HL-60 (cell line): Measurements from ENCODE around the gene ABCD3.
"Not testable (repeated sequence)": the region's sequence is repeated elsewhere in the genome, so short reads cannot be mapped to it uniquely, and the experiment has no call there.

Source experiments
- DNase-seq, 2 experiments: peaks; one replicate each; pipeline ENCODE4 v3.0.0-alpha.2; 2010 to 2020; ENCODE audit warnings: low read depth in 1 of 2, low spot score in 1 of 2
- H3K27ac ChIP-seq: fragments of 250-450 bp; sonication (Bioruptor Pico); replicated peaks from 2 replicates; pipeline ENCODE4 v1.5.1; 2020; ENCODE audit warnings: mild to moderate bottlenecking, moderate library complexity
- H3K27me3 ChIP-seq: fragments of 250-450 bp; sonication (Bioruptor Pico); 2 replicates; pipeline ENCODE4 v1.5.1; 2021; ENCODE audit warnings: mild to moderate bottlenecking, moderate library complexity; ENCODE audit not compliant: insufficient read depth, poor library complexity, severe bottlenecking
- H3K4me3 ChIP-seq: replicated peaks from 2 replicates; pipeline ENCODE4 v1.5.1; 2011; ENCODE audit warnings: mild to moderate bottlenecking, control low read depth, low read length; ENCODE audit not compliant: insufficient read depth
- GABPA ChIP-seq: IDR thresholded peaks from 2 replicates; pipeline ENCODE4 v1.6.1; 2012; ENCODE audit warnings: low read depth
- POLR2AphosphoS5 ChIP-seq: IDR thresholded peaks from 2 replicates; pipeline ENCODE4 v1.6.1; 2012; ENCODE audit warnings: low read depth
- SPI1 ChIP-seq: IDR thresholded peaks from 2 replicates; pipeline ENCODE4 v1.6.1; 2012; ENCODE audit warnings: low read depth, mild to moderate bottlenecking, borderline replicate concordance
- TF ChIP-seq, protein P1 (sequence below): IDR thresholded peaks from 2 replicates; pipeline ENCODE4 v1.6.1; 2012; ENCODE audit warnings: low read depth; ENCODE audit not compliant: insufficient replicate concordance
- TF ChIP-seq, protein P2 (sequence below): IDR thresholded peaks from one replicate; pipeline ENCODE4 v1.5.1; 2011; ENCODE audit warnings: low read length, control low read depth, inconsistent platforms; ENCODE audit not compliant: insufficient read depth

The ABCD3 gene

DNA sequence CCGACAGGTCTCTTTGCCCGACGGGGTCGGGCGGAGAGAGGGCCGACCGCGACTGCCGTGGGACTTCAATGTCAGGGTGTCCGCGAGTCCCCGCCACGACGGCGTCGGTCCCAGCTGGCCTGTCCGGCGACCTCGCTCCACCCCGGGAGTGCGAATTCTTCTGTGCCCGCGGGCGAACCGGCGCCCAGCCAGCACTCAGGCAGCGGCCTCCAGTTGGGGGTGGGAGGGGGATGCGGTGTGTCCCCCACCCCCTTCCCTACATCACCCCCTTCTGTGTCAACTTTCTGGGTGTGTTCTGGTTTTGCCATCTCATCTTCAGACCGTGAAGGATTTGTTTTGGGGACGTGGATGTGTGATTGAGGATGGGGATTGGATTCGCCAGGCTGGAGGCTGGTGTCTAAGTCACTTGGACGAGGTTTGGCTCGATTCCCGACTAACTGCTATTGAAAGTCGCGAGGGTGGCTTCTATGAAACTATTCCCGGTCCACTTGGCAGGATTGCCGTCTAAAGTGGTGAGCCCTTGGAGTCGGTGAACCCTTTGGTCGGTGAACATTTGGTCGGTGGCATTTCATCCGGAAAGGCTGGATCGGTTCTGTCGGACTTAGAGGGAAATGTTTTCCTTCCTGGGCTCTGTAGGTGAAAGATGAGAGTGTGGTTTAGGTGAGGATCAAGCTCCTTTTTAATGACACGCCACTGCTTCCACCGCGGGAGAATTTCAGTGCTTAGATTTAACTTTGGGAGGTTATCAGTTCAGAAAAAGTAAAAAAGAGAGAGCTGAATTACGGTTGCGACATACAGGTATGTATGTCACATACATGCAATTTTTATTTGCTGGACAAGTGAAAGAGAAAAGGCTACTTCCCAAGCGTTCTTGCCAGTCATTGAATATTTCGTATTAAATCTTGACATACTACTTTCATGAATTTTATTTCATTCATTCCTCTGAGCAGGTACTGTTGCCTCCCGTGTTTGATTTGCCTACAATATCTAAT is 771 bp downstream of the ABCD3 start:
- Histone ChIP-seq H3K4me3 (peak overlapping the region; percentile 92), H3K27me3 (no peaks in the 10 kb centered on the region), H3K27ac (peak overlapping the region; percentile 76)
- no peak for TF ChIP-seq POLR2AphosphoS5
- no peak for TF ChIP-seq GABPA
- TF ChIP-seq, protein P1, sequence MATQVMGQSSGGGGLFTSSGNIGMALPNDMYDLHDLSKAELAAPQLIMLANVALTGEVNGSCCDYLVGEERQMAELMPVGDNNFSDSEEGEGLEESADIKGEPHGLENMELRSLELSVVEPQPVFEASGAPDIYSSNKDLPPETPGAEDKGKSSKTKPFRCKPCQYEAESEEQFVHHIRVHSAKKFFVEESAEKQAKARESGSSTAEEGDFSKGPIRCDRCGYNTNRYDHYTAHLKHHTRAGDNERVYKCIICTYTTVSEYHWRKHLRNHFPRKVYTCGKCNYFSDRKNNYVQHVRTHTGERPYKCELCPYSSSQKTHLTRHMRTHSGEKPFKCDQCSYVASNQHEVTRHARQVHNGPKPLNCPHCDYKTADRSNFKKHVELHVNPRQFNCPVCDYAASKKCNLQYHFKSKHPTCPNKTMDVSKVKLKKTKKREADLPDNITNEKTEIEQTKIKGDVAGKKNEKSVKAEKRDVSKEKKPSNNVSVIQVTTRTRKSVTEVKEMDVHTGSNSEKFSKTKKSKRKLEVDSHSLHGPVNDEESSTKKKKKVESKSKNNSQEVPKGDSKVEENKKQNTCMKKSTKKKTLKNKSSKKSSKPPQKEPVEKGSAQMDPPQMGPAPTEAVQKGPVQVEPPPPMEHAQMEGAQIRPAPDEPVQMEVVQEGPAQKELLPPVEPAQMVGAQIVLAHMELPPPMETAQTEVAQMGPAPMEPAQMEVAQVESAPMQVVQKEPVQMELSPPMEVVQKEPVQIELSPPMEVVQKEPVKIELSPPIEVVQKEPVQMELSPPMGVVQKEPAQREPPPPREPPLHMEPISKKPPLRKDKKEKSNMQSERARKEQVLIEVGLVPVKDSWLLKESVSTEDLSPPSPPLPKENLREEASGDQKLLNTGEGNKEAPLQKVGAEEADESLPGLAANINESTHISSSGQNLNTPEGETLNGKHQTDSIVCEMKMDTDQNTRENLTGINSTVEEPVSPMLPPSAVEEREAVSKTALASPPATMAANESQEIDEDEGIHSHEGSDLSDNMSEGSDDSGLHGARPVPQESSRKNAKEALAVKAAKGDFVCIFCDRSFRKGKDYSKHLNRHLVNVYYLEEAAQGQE: no peak
- TF ChIP-seq, protein P2, sequence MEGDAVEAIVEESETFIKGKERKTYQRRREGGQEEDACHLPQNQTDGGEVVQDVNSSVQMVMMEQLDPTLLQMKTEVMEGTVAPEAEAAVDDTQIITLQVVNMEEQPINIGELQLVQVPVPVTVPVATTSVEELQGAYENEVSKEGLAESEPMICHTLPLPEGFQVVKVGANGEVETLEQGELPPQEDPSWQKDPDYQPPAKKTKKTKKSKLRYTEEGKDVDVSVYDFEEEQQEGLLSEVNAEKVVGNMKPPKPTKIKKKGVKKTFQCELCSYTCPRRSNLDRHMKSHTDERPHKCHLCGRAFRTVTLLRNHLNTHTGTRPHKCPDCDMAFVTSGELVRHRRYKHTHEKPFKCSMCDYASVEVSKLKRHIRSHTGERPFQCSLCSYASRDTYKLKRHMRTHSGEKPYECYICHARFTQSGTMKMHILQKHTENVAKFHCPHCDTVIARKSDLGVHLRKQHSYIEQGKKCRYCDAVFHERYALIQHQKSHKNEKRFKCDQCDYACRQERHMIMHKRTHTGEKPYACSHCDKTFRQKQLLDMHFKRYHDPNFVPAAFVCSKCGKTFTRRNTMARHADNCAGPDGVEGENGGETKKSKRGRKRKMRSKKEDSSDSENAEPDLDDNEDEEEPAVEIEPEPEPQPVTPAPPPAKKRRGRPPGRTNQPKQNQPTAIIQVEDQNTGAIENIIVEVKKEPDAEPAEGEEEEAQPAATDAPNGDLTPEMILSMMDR: no peak
- DNase-seq: peak in 1 of 2 experiments; percentile 12

DNA sequence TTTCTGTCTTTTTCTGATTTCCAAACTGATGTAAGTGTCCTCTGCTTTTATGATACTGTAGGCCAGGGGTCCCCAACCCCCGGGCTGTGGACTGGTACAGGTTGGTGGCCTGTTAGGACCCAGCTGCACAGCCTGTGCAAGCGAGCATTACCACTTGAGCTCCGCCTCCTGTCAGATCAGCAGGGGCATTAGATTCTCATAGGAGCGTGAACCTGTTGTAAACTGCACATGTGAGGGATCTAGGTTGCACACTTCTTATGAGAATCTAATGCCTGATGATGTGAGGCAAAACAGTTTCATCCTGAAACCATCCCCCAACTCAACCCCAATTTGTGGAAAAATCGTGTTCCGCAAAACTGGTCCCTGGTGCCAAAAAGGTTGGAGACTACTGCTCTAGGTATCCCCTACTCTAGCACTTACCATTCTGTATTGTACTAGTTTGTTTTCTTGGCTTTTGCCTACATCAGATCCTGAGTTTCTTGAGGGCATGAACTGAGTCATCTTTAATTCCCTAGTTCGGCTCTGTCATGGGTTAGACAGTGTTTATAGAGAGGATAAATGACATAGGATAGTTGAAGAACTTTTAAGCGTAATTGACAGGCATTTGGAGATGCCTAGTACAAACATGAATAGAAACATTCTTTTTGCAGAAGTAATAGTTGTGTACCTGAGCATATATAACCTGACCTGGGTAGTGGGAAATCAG is 4.1 kb downstream of the ABCD3 start:
- H3K27me3 ChIP-seq: no peaks in the 10 kb centered on the region
- no peak for DNase-seq
- no peak overlapping the region for H3K27ac ChIP-seq
- H3K4me3 ChIP-seq: no peak overlapping the region
- TF ChIP-seq POLR2AphosphoS5 (no peak), SPI1 (no peak), GABPA (no peak)
- TF ChIP-seq, protein P2: no peak
- TF ChIP-seq, protein P1: no peak

DNA sequence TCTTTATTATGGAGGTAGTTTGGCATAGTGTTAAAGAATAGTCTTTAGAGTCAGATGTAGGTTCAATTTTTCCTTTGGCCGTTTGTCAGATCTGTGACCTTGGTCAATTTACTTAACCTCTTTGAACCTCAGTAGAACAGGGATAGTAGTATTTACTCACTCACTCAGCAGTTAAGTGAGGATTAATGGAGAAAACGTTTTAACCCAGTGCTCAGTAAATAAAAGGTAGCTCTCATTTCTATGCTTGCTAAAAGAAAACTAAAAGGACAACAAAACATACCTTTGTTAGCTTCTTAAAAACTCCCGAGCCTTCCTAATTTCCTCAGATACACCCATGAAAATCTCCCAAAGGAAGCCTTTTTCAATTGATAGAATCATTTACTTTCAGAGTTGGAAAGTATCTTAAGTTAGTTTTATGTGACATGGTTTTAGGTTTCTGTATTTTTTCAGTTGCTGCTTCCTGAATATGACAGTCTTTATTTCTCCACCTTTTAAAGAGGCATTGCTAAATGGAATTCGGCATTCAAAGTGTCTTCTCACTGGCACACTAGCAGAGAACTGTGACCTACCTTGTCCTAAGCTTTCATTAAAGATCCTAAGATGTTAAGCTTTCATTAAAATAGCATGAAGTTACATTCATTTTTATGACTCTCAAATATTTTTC is 7.8 kb downstream of the ABCD3 start:
- H3K27me3 ChIP-seq: no peaks in the 10 kb centered on the region
- TF ChIP-seq SPI1: no peak
- TF ChIP-seq GABPA: no peak
- TF ChIP-seq POLR2AphosphoS5: no peak
- TF ChIP-seq, protein P1: no peak
- TF ChIP-seq, protein P2: no peak
- H3K27ac ChIP-seq: peak overlapping the region; percentile 2; the same call in 1 of the 2 replicates
- H3K4me3 ChIP-seq: no peak overlapping the region
- DNase-seq: no peak

DNA sequence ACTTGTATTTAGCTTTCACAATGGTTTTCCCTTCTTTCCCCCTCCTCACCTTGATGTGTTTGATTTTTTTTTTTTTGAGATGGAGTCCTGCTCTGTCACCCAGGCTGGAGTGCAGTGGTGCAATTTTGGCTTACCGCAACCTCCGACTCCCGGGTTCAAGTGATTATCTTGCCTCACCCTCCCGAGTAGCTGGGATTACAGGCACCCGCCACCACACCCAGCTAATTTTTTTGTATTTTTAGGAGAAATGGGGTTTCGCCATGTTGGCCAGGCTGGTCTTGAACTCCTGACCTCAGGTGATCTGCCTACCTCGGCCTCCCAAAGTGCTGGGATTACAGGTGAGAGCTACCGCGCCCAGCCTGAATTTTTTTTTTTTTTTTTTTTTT is 8.3 kb downstream of the ABCD3 start:
- DNase-seq, H3K4me3 ChIP-seq, H3K27me3 ChIP-seq, H3K27ac ChIP-seq: not testable (repeated sequence)
